Prostate gland (tissue), 1 donor: Measurements from ENCODE around the gene PRCD.

Experiments
- POLR2A ChIP-seq: fragments of 450-650 bp; IDR thresholded peaks from one replicate; pipeline ENCODE4 v1.6.1; 2016; ENCODE audit warnings: antibody characterized with exemption, mild to moderate bottlenecking
- POLR2AphosphoS5 ChIP-seq: sonication (generic); formaldehyde crosslinking; IDR thresholded peaks from one replicate; pipeline ENCODE4 v1.6.1; 2017; ENCODE audit warnings: antibody characterized with exemption

- TF ChIP-seq POLR2AphosphoS5: no peak
- no peak for TF ChIP-seq POLR2A
Measured at GRCh38 chr17:76554131-76554530, 14.3 kb downstream of the PRCD start.
